DOHH2 (cell line): ENCODE data around the gene GNS.

Source experiments
- EZH2phosphoT487 ChIP-seq: fragments of 200-600 bp; sonication (generic); IDR thresholded peaks from 2 replicates; pipeline ENCODE4 v1.6.1; 2017; ENCODE audit warnings: borderline replicate concordance, mild to moderate bottlenecking, antibody characterized with exemption, low read length, moderate library complexity, mixed read lengths
- TF ChIP-seq, protein P1 (sequence below): fragments of 200-600 bp; sonication (generic); IDR thresholded peaks from one replicate; pipeline ENCODE4 v1.5.1; 2014; ENCODE audit warnings: antibody characterized with exemption, mild to moderate bottlenecking, low read depth, low read length; ENCODE audit not compliant: poor library complexity, severe bottlenecking

DNA sequence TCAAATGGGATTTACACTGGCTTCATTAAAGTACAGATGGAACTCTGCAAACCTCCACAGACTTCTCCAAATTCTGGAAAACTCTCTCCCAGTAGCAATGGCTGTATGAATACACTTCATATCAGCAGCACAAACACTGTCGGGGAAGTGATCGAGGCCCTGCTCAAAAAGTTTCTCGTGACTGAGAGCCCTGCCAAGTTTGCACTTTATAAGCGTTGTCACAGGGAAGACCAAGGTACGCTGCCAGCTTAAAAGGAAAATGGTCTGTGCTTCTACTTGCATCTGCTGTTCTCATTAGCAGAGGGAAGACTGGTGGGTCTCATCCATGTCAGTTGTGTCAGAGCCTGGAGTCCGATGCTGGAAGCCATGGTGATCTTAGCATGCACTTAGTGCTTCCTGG is 71.0 kb downstream of the GNS start:
- TF ChIP-seq, protein P1, sequence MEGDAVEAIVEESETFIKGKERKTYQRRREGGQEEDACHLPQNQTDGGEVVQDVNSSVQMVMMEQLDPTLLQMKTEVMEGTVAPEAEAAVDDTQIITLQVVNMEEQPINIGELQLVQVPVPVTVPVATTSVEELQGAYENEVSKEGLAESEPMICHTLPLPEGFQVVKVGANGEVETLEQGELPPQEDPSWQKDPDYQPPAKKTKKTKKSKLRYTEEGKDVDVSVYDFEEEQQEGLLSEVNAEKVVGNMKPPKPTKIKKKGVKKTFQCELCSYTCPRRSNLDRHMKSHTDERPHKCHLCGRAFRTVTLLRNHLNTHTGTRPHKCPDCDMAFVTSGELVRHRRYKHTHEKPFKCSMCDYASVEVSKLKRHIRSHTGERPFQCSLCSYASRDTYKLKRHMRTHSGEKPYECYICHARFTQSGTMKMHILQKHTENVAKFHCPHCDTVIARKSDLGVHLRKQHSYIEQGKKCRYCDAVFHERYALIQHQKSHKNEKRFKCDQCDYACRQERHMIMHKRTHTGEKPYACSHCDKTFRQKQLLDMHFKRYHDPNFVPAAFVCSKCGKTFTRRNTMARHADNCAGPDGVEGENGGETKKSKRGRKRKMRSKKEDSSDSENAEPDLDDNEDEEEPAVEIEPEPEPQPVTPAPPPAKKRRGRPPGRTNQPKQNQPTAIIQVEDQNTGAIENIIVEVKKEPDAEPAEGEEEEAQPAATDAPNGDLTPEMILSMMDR: no peak
- TF ChIP-seq EZH2phosphoT487: no peak
